ENCODE data around the gene COMTD1.
A peak's percentile ranks its signal among the peaks of the same experiment; 100 is the strongest.
"Not testable (repeated sequence)": the region's sequence is repeated elsewhere in the genome, so short reads cannot be mapped to it uniquely, and the experiment has no call there.

The COMTD1 gene

GRCh38 chr10:75206638-75207037 is 29.1 kb downstream of the COMTD1 start:
- H3K36me3 ChIP-seq (ENCODE audit: control insufficient read depth, insufficient read depth, low read length); H3K79me2 ChIP-seq (ENCODE audit: control insufficient read depth, insufficient read depth, low read length); H2AK5ac ChIP-seq (ENCODE audit: low read length); H4K5ac ChIP-seq (ENCODE audit: low read length); H3K79me1 ChIP-seq (ENCODE audit: low read length); H3K27me3 ChIP-seq (ENCODE audit: insufficient read depth, low read length, poor library complexity); H2BK15ac ChIP-seq (replicated peaks; ENCODE audit: low read depth); H3K4ac ChIP-seq (ENCODE audit: low read depth, low read length); DNase-seq; H4K8ac ChIP-seq (ENCODE audit: low read depth, low read length); H3K4me3 ChIP-seq (ENCODE audit: low read length); H2BK120ac ChIP-seq (ENCODE audit: low read depth, low read length); H3K23ac ChIP-seq (ENCODE audit: low read length): not testable (repeated sequence)
- Histone ChIP-seq H3K4me1 (ENCODE audit: control insufficient read depth, low read depth, low read length) (peaks cover 18% of the 10 kb centered on the region), H3K18ac (ENCODE audit: low read length) (peak overlapping the region; percentile 62), H2BK5ac (ENCODE audit: low read length) (peak overlapping the region; percentile 96), H3K56ac (ENCODE audit: low read length) (peak overlapping the region; percentile 89), H3K27ac (ENCODE audit: low read depth, low read length) (peak overlapping the region; percentile 86), H3K9ac (ENCODE audit: low read length) (peak overlapping the region; percentile 51), H3K4me2 (ENCODE audit: low read length) (peak overlapping the region; percentile 51)
- WGBS (ENCODE audit: extremely low coverage, insufficient coverage, low lambda C conversion rate) = no CpG with 5 or more reads among the region's 14 CpGs

DNA sequence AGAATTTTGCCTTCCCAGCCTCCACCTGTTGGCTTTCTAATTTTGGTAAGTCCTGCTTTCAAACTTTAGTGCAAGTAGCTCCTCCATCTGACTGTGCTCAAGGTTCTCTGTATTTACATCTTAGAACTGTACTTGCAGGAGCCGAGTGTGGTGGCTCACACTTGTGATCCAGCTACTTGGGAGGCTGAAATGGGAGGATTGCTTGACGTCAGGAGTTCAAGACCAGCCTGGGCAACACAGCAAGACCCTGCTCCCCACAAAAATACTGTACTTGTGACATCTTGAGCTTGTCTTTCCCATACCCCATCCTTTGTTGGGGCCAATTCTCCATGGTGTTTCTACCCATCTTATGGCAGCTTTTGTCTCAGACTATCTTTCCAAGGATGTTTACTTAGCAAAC is 29.8 kb downstream of the COMTD1 start:
- no peak overlapping the region for H3K4ac ChIP-seq (ENCODE audit: low read depth, low read length)
- no peaks in the 10 kb centered on the region for H3K27me3 ChIP-seq (ENCODE audit: insufficient read depth, low read length, poor library complexity)

GRCh38 chr10:75203724-75204123 is 32.0 kb downstream of the COMTD1 start:
- Histone ChIP-seq H2BK120ac (ENCODE audit: low read depth, low read length) (no peak overlapping the region), H3K4ac (ENCODE audit: low read depth, low read length) (no peak overlapping the region), H3K4me3 (ENCODE audit: low read length) (no peak overlapping the region), H3K56ac (ENCODE audit: low read length) (no peak overlapping the region), H3K4me2 (ENCODE audit: low read length) (no peak overlapping the region), H3K79me1 (ENCODE audit: low read length) (no peaks in the 10 kb centered on the region), H3K27ac (ENCODE audit: low read depth, low read length) (no peak overlapping the region), H4K5ac (ENCODE audit: low read length) (no peak overlapping the region), H3K79me2 (ENCODE audit: control insufficient read depth, insufficient read depth, low read length) (no peaks in the 10 kb centered on the region), H2BK5ac (ENCODE audit: low read length) (no peak overlapping the region), H3K36me3 (ENCODE audit: control insufficient read depth, insufficient read depth, low read length) (no peaks in the 10 kb centered on the region), H3K18ac (ENCODE audit: low read length) (no peak overlapping the region), H4K8ac (ENCODE audit: low read depth, low read length) (no peak overlapping the region), H3K27me3 (ENCODE audit: insufficient read depth, low read length, poor library complexity) (no peaks in the 10 kb centered on the region), H3K4me1 (ENCODE audit: control insufficient read depth, low read depth, low read length) (peaks cover 13% of the 10 kb centered on the region), H3K23ac (ENCODE audit: low read length) (no peak overlapping the region), H2AK5ac (ENCODE audit: low read length) (no peak overlapping the region), H3K9ac (ENCODE audit: low read length) (no peak overlapping the region), H2BK15ac (replicated peaks; ENCODE audit: low read depth) (no peak overlapping the region)
- no peak for DNase-seq
- no CpG with 5 or more reads among the region's 5 CpGs for WGBS (ENCODE audit: extremely low coverage, insufficient coverage, low lambda C conversion rate)

More for the DNA sequence above, 29.8 kb downstream of the COMTD1 start:
- no peak overlapping the region for H2BK15ac ChIP-seq (replicated peaks; ENCODE audit: low read depth)
- no peak overlapping the region for H4K8ac ChIP-seq (ENCODE audit: low read depth, low read length)
- WGBS (ENCODE audit: extremely low coverage, insufficient coverage, low lambda C conversion rate) = no CpG with 5 or more reads among the region's 2 CpGs
- H2BK120ac ChIP-seq (ENCODE audit: low read depth, low read length) = no peak overlapping the region
- no peak overlapping the region for H3K4me2 ChIP-seq (ENCODE audit: low read length)
- H3K56ac ChIP-seq (ENCODE audit: low read length) = no peak overlapping the region
- no peak overlapping the region for H2AK5ac ChIP-seq (ENCODE audit: low read length)
- no peak overlapping the region for H3K9ac ChIP-seq (ENCODE audit: low read length)
- no peaks in the 10 kb centered on the region for H3K36me3 ChIP-seq (ENCODE audit: control insufficient read depth, insufficient read depth, low read length)
- H3K18ac ChIP-seq (ENCODE audit: low read length) = no peak overlapping the region
- no peak overlapping the region for H3K4me3 ChIP-seq (ENCODE audit: low read length)
- H3K79me1 ChIP-seq (ENCODE audit: low read length) = no peaks in the 10 kb centered on the region
- H3K79me2 ChIP-seq (ENCODE audit: control insufficient read depth, insufficient read depth, low read length) = peaks cover 2% of the 10 kb centered on the region
- H3K27ac ChIP-seq (ENCODE audit: low read depth, low read length) = no peak overlapping the region
- peaks cover 18% of the 10 kb centered on the region for H3K4me1 ChIP-seq (ENCODE audit: control insufficient read depth, low read depth, low read length)
- no peak overlapping the region for H3K23ac ChIP-seq (ENCODE audit: low read length)
- H4K5ac ChIP-seq (ENCODE audit: low read length) = no peak overlapping the region
- DNase-seq = no peak
- H2BK5ac ChIP-seq (ENCODE audit: low read length) = no peak overlapping the region

DNA sequence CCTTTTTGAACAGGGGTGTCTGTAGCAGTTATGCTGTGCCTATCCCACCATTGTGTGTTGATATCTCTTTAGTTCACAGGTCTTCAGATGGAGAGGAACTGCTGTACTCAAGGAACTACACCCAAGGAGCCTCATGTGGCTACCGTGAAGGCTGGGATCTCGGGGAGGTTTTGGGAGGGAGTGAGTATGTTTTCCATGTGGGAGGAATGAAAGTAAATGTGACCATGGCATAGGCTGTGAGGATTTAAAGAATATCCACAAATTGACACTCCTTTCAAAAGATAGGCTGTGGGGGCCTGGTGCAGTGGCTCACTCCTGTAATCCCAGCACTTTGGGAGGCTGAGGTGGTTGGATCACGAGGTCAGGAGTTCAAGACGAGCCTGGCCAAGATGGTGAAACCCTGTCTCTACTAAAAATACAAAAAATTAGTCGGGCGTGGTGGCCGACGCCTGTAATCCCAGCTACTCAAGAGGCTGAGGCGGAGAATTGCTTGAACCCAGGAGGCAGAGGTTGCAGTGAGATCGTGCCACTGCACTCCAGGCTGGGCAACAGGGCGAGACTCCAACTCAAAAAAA is 32.6 kb downstream of the COMTD1 start:
- not testable (repeated sequence) for H3K27ac ChIP-seq (ENCODE audit: low read depth, low read length); H3K4me1 ChIP-seq (ENCODE audit: control insufficient read depth, low read depth, low read length); H2BK15ac ChIP-seq (replicated peaks; ENCODE audit: low read depth); H4K5ac ChIP-seq (ENCODE audit: low read length); H3K27me3 ChIP-seq (ENCODE audit: insufficient read depth, low read length, poor library complexity); H3K4me3 ChIP-seq (ENCODE audit: low read length); H4K8ac ChIP-seq (ENCODE audit: low read depth, low read length); H3K18ac ChIP-seq (ENCODE audit: low read length); H3K56ac ChIP-seq (ENCODE audit: low read length); H3K4ac ChIP-seq (ENCODE audit: low read depth, low read length); H3K36me3 ChIP-seq (ENCODE audit: control insufficient read depth, insufficient read depth, low read length); H3K23ac ChIP-seq (ENCODE audit: low read length); H3K4me2 ChIP-seq (ENCODE audit: low read length); H3K79me2 ChIP-seq (ENCODE audit: control insufficient read depth, insufficient read depth, low read length); DNase-seq; H2BK5ac ChIP-seq (ENCODE audit: low read length); H2BK120ac ChIP-seq (ENCODE audit: low read depth, low read length); H3K9ac ChIP-seq (ENCODE audit: low read length); H3K79me1 ChIP-seq (ENCODE audit: low read length)
- H2AK5ac ChIP-seq (ENCODE audit: low read length) = peak overlapping the region; percentile 64
- no CpG with 5 or more reads among the region's 11 CpGs for WGBS (ENCODE audit: extremely low coverage, insufficient coverage, low lambda C conversion rate)

- H3K79me1 ChIP-seq (ENCODE audit: low read length) = no peaks in the 10 kb centered on the region
These were observed 33.3 kb downstream of the COMTD1 start for GRCh38 chr10:75202321-75203045.

More at GRCh38 chr10:75202321-75203045, 33.3 kb downstream of the COMTD1 start:
- Histone ChIP-seq H3K9ac (ENCODE audit: low read length) (no peak overlapping the region), H3K79me2 (ENCODE audit: control insufficient read depth, insufficient read depth, low read length) (no peaks in the 10 kb centered on the region), H3K23ac (ENCODE audit: low read length) (peak overlapping the region; percentile 51), H3K27me3 (ENCODE audit: insufficient read depth, low read length, poor library complexity) (no peaks in the 10 kb centered on the region), H3K36me3 (ENCODE audit: control insufficient read depth, insufficient read depth, low read length) (no peaks in the 10 kb centered on the region), H2BK120ac (ENCODE audit: low read depth, low read length) (no peak overlapping the region), H3K4me3 (ENCODE audit: low read length) (no peak overlapping the region), H2BK5ac (ENCODE audit: low read length) (no peak overlapping the region), H4K8ac (ENCODE audit: low read depth, low read length) (no peak overlapping the region), H3K18ac (ENCODE audit: low read length) (no peak overlapping the region), H3K4me2 (ENCODE audit: low read length) (no peak overlapping the region), H2BK15ac (replicated peaks; ENCODE audit: low read depth) (no peak overlapping the region), H3K4me1 (ENCODE audit: control insufficient read depth, low read depth, low read length) (peaks cover 3% of the 10 kb centered on the region), H2AK5ac (ENCODE audit: low read length) (no peak overlapping the region), H3K27ac (ENCODE audit: low read depth, low read length) (no peak overlapping the region), H4K5ac (ENCODE audit: low read length) (no peak overlapping the region), H3K4ac (ENCODE audit: low read depth, low read length) (no peak overlapping the region), H3K56ac (ENCODE audit: low read length) (no peak overlapping the region)
- WGBS (ENCODE audit: extremely low coverage, insufficient coverage, low lambda C conversion rate) = no CpG with 5 or more reads among the region's 1 CpG
- no peak for DNase-seq

Measured in mesendoderm (in vitro differentiated cells).